ENCODE data around the gene BAIAP2. TPM values are rescaled to one million over a fixed set of nuclear protein-coding genes. Genes with fewer than 3 reads are reported as not detected.
A peak's percentile ranks its signal among the peaks of the same experiment; 100 is the strongest.

The BAIAP2 gene
- total and polyA plus RNA-seq, 5 experiments from 2014 or later: 2.2 to 11.7 (median 6.9) TPM

- peak in 5 of 10 donors; percentile 37 to 64 (median 51) for DNase-seq
- peak; percentile 86 to 90 for ATAC-seq
- peaks cover 0 to 5% (median 0%) of the 10 kb centered on the region in 9 donors for H3K9me3 Mint-ChIP-seq
- H3K4me1 Mint-ChIP-seq: peaks cover 16 to 41% (median 33%) of the 10 kb centered on the region in 4 donors
- H3K27ac Mint-ChIP-seq: peak overlapping the region; percentile 95 to 99 (median 97)
- POLR2A ChIA-PET: interaction anchor here (0.5 to 2.3 kb wide), 18 partner anchors 9 to 1431 kb away, joined by 3 to 29 read pairs (median 4); partner anchors contain the start of genes BAIAP2, CHMP6, GAA and NDUFAF8
- no peaks in the 10 kb centered on the region for H3K27me3 Mint-ChIP-seq
- peak overlapping the region; percentile 82 to 95 (median 88) for H3K4me3 Mint-ChIP-seq
- peaks cover 0 to 3% (median 0%) of the 10 kb centered on the region in 3 donors for H3K36me3 Mint-ChIP-seq
Observed at GRCh38 chr17:81018044-81018802, 16.7 kb upstream of the BAIAP2 start.

- Mint-ChIP-seq H3K4me3 (peak overlapping the region in 6 of 10 donors; percentile 24 to 93 (median 37)), H3K9me3 (peaks cover 0 to 5% (median 0%) of the 10 kb centered on the region in 9 donors), H3K27me3 (no peaks in the 10 kb centered on the region), H3K36me3 (peaks cover 0 to 3% (median 0%) of the 10 kb centered on the region in 3 donors), H3K4me1 (peaks cover 20 to 47% (median 40%) of the 10 kb centered on the region in 4 donors), H3K27ac (peak overlapping the region; percentile 54 to 99 (median 97))
- POLR2A ChIA-PET: interaction anchor here (1.1 to 3.3 kb wide), 5 partner anchors 9 to 28 kb away, joined by 3 to 10 read pairs (median 3); partner anchors contain the start of gene CHMP6
- DNase-seq: no peak
- no peak for ATAC-seq
Observed at GRCh38 chr17:81019563-81020442, 15.1 kb upstream of the BAIAP2 start.

GRCh38 chr17:81020443-81020766, 14.5 kb upstream of the BAIAP2 start:
- ATAC-seq: no peak
- H3K27me3 Mint-ChIP-seq: no peaks in the 10 kb centered on the region
- H3K4me1 Mint-ChIP-seq: peaks cover 20 to 47% (median 40%) of the 10 kb centered on the region in 4 donors
- peaks cover 0 to 5% (median 0%) of the 10 kb centered on the region in 9 donors for H3K9me3 Mint-ChIP-seq
- POLR2A ChIA-PET: interaction anchor here (0.9 to 3.3 kb wide), 5 partner anchors 11 to 28 kb away, joined by 3 to 10 read pairs (median 3); partner anchors contain the start of gene CHMP6
- peaks cover 0 to 3% (median 0%) of the 10 kb centered on the region in 3 donors for H3K36me3 Mint-ChIP-seq
- H3K4me3 Mint-ChIP-seq: no peak overlapping the region
- no peak for DNase-seq
- H3K27ac Mint-ChIP-seq: peak overlapping the region in 6 of 10 donors; percentile 1 to 99 (median 97)

- peaks cover 0 to 3% (median 0%) of the 10 kb centered on the region in 3 donors for H3K36me3 Mint-ChIP-seq
- peak overlapping the region in 2 of 10 donors; percentile 22 to 97 for H3K27ac Mint-ChIP-seq
- no peak for ATAC-seq
- H3K4me1 Mint-ChIP-seq: peaks cover 20 to 47% (median 40%) of the 10 kb centered on the region in 4 donors
- no peak overlapping the region for H3K4me3 Mint-ChIP-seq
- H3K27me3 Mint-ChIP-seq: peaks cover 0 to under 1% (median 0%) of the 10 kb centered on the region in 5 donors
- DNase-seq: no peak
- H3K9me3 Mint-ChIP-seq: peaks cover 0 to 5% (median 0%) of the 10 kb centered on the region in 9 donors
- POLR2A ChIA-PET: interaction anchor here (0.9 to 3.3 kb wide), 4 partner anchors 11 to 29 kb away, joined by 3 to 10 read pairs (median 3); partner anchors contain the start of gene CHMP6
Observed at GRCh38 chr17:81020767-81021497, 14.0 kb upstream of the BAIAP2 start.

- DNase-seq: no peak
- Mint-ChIP-seq H3K27ac (no peak overlapping the region), H3K9me3 (peaks cover 0 to 3% (median 0%) of the 10 kb centered on the region in 9 donors), H3K36me3 (no peaks in the 10 kb centered on the region), H3K4me3 (peak overlapping the region in 1 of 10 donors; percentile 14), H3K4me1 (peaks cover 19 to 46% (median 37%) of the 10 kb centered on the region in 4 donors), H3K27me3 (peaks cover 0 to 8% (median under 1%) of the 10 kb centered on the region in 5 donors)
- no peak for ATAC-seq
- POLR2A ChIA-PET: interaction anchor here (1.2 to 3.3 kb wide), 2 partner anchors 17 to 29 kb away, joined by 3 to 10 read pairs; partner anchors contain the start of gene CHMP6
Observed at GRCh38 chr17:81021531-81022343, 13.2 kb upstream of the BAIAP2 start.

- Mint-ChIP-seq H3K4me3 (peak overlapping the region in 1 of 10 donors; percentile 14), H3K4me1 (peaks cover 20 to 41% (median 34%) of the 10 kb centered on the region in 4 donors), H3K27ac (peak overlapping the region in 1 of 10 donors; percentile 77), H3K9me3 (no peaks in the 10 kb centered on the region), H3K36me3 (no peaks in the 10 kb centered on the region), H3K27me3 (peaks cover 0 to 14% (median 4%) of the 10 kb centered on the region in 5 donors)
- POLR2A ChIA-PET: interaction anchor here (3.3 kb wide), 1 partner anchor 18 kb away, joined by 10 read pairs; no protein-coding TSS in a partner anchor
- DNase-seq (no peak), ATAC-seq (no peak)
Observed at GRCh38 chr17:81022344-81022676, 12.6 kb upstream of the BAIAP2 start.

- Mint-ChIP-seq H3K9me3 (no peaks in the 10 kb centered on the region), H3K4me1 (peaks cover 6 to 18% (median 8%) of the 10 kb centered on the region in 4 donors), H3K27me3 (peaks cover 0 to 15% (median 7%) of the 10 kb centered on the region in 5 donors), H3K36me3 (no peaks in the 10 kb centered on the region), H3K27ac (peak overlapping the region in 1 of 10 donors; percentile 54), H3K4me3 (no peak overlapping the region)
- ATAC-seq: no peak
- POLR2A ChIA-PET: interaction anchor here (0.8 kb wide), 1 partner anchor 9 kb away, joined by 3 read pairs; no protein-coding TSS in a partner anchor
- DNase-seq: no peak
Observed at GRCh38 chr17:81025065-81025740, 9.7 kb upstream of the BAIAP2 start.

- POLR2A ChIA-PET: interaction anchor here (0.8 kb wide), 1 partner anchor 8 kb away, joined by 3 read pairs; no protein-coding TSS in a partner anchor
- no peak overlapping the region for H3K4me3 Mint-ChIP-seq
- DNase-seq: no peak
- H3K9me3 Mint-ChIP-seq: no peaks in the 10 kb centered on the region
- H3K36me3 Mint-ChIP-seq: no peaks in the 10 kb centered on the region
- H3K27me3 Mint-ChIP-seq: peaks cover 0 to 15% (median 7%) of the 10 kb centered on the region in 5 donors
- no peak overlapping the region for H3K27ac Mint-ChIP-seq
- H3K4me1 Mint-ChIP-seq: peaks cover 6 to 15% (median 7%) of the 10 kb centered on the region in 4 donors
- no peak for ATAC-seq
Observed at GRCh38 chr17:81025741-81026129, 9.2 kb upstream of the BAIAP2 start.

GRCh38 chr17:81026266-81027036, 8.5 kb upstream of the BAIAP2 start:
- no peaks in the 10 kb centered on the region for H3K36me3 Mint-ChIP-seq
- DNase-seq: no peak
- no peak overlapping the region for H3K27ac Mint-ChIP-seq
- POLR2A ChIA-PET: interaction anchor here (0.8 kb wide), 1 partner anchor 16 kb away, joined by 6 read pairs; no protein-coding TSS in a partner anchor
- peaks cover 0 to 15% (median 9%) of the 10 kb centered on the region in 5 donors for H3K27me3 Mint-ChIP-seq
- peaks cover 6 to 15% (median 8%) of the 10 kb centered on the region in 4 donors for H3K4me1 Mint-ChIP-seq
- no peaks in the 10 kb centered on the region for H3K9me3 Mint-ChIP-seq
- no peak for ATAC-seq
- no peak overlapping the region for H3K4me3 Mint-ChIP-seq

GRCh38 chr17:81027038-81027437, 7.9 kb upstream of the BAIAP2 start:
- ATAC-seq: no peak
- Mint-ChIP-seq H3K36me3 (no peaks in the 10 kb centered on the region), H3K27ac (no peak overlapping the region), H3K9me3 (no peaks in the 10 kb centered on the region), H3K4me1 (peaks cover 6 to 13% (median 8%) of the 10 kb centered on the region in 4 donors), H3K27me3 (peaks cover 0 to 15% (median 9%) of the 10 kb centered on the region in 5 donors), H3K4me3 (no peak overlapping the region)
- no peak for DNase-seq
- POLR2A ChIA-PET: no interaction called here

All from naive thymus-derived CD8-positive, alpha-beta T cell (primary cell).